Measurements from ENCODE around the gene APOBEC3A. TPM values are rescaled to one million over a fixed set of nuclear protein-coding genes. Genes with fewer than 3 reads are reported as not detected.
"Not testable (repeated sequence)": the region's sequence is repeated elsewhere in the genome, so short reads cannot be mapped to it uniquely, and the experiment has no call there.

The APOBEC3A gene
- polyA plus RNA-seq, 1 of the 3 experiments (the other 2 are of a cell fraction): not detected

- no peak for TF ChIP-seq MAX (IDR thresholded peaks at IDR 0.05; ENCODE audit: low read depth)
- no peak for TF ChIP-seq EP300 (IDR thresholded peaks at IDR 0.05; ENCODE audit: borderline replicate concordance in 1 of 2, low read depth in 1 of 2, low read length in 1 of 2)
Observed at GRCh38 chr22:38981992-38982927, 24.9 kb downstream of the APOBEC3A start, which contains the start of gene APOBEC3B (continued).

GRCh38 chr22:38984224-38984623 lies 26.8 kb downstream of the APOBEC3A start:
- no peaks in the 10 kb centered on the region for H3K9me3 ChIP-seq
- H3K4me1 ChIP-seq (ENCODE audit: control insufficient read depth in 1 of 2, insufficient read depth in 2 of 2, low read depth in 1 of 2, low read length in 1 of 2): no peaks in the 10 kb centered on the region
- H3K27me3 ChIP-seq (ENCODE audit: insufficient read depth): no peaks in the 10 kb centered on the region
- H3K4me3 ChIP-seq (ENCODE audit: low read depth in 2 of 2, low read length in 1 of 2): no peak overlapping the region
- H3K4me2 ChIP-seq: no peak overlapping the region
- no peak overlapping the region for H2AFZ ChIP-seq (ENCODE audit: low read depth)
- POLR2A ChIA-PET: no interaction called here
- H3K36me3 ChIP-seq (replicated peaks in 1 of 2; ENCODE audit: control insufficient read depth in 1 of 2, insufficient read depth in 2 of 2, low read length in 1 of 2): no peaks in the 10 kb centered on the region
- no peak for TF ChIP-seq REST (IDR thresholded peaks at IDR 0.05; ENCODE audit: low read depth, low read length)
- TF ChIP-seq MAX (IDR thresholded peaks at IDR 0.05; ENCODE audit: low read depth): no peak
- no peak for TF ChIP-seq RCOR1 (IDR thresholded peaks at IDR 0.05; ENCODE audit: low read length)
- TF ChIP-seq GABPA (IDR thresholded peaks at IDR 0.05; ENCODE audit: low read depth): no peak
- no peak for TF ChIP-seq GATA2 (CRISPR knock-in tag; IDR thresholded peaks at IDR 0.05)
- no peak for TF ChIP-seq ELF1 (IDR thresholded peaks at IDR 0.05)
- TF ChIP-seq RFX5 (IDR thresholded peaks at IDR 0.05; ENCODE audit: low read length): no peak
- no peak for TF ChIP-seq RAD21 (IDR thresholded peaks at IDR 0.05; ENCODE audit: low read length)
- TF ChIP-seq FOXJ3 (CRISPR knock-in tag; IDR thresholded peaks at IDR 0.05): no peak
- no peak for TF ChIP-seq EZH2phosphoT487 (IDR thresholded peaks at IDR 0.05; ENCODE audit: borderline replicate concordance, low read depth)
- no peak for TF ChIP-seq RXRA (IDR thresholded peaks at IDR 0.05; ENCODE audit: borderline replicate concordance, low read depth)
- TF ChIP-seq PBX3 (IDR thresholded peaks at IDR 0.05): no peak
- no peak for TF ChIP-seq TCF12 (IDR thresholded peaks at IDR 0.05)
- no peak for TF ChIP-seq POLR2AphosphoS5 (IDR thresholded peaks at IDR 0.05; ENCODE audit: low read depth, low read length)
- no peak for TF ChIP-seq MEF2A (IDR thresholded peaks at IDR 0.05; ENCODE audit: borderline replicate concordance, low read depth)
- H3K27ac ChIP-seq (ENCODE audit: low read depth in 2 of 2, low read length in 1 of 2): no peak overlapping the region
- no peak for DNase-seq
- no CpG with 5 or more reads among the region's 2 CpGs for WGBS (ENCODE audit: low lambda C conversion rate)
- H3K9ac ChIP-seq: no peak overlapping the region
- CTCF ChIA-PET: no interaction called here
- no peaks in the 10 kb centered on the region for H4K20me1 ChIP-seq (ENCODE audit: insufficient read depth)
- no peaks in the 10 kb centered on the region for H3F3A ChIP-seq (replicated peaks; ENCODE audit: insufficient read depth)
- no peaks in the 10 kb centered on the region for H3K9me2 ChIP-seq
- no peaks in the 10 kb centered on the region for H3K79me2 ChIP-seq (ENCODE audit: insufficient read depth)

- H3K4me2 ChIP-seq; CTCF ChIA-PET; H3F3A ChIP-seq (replicated peaks; ENCODE audit: insufficient read depth); H2AFZ ChIP-seq (ENCODE audit: low read depth); POLR2A ChIA-PET; DNase-seq; H3K27ac ChIP-seq (ENCODE audit: low read depth in 2 of 2, low read length in 1 of 2); H3K9me2 ChIP-seq; H4K20me1 ChIP-seq (ENCODE audit: insufficient read depth); H3K27me3 ChIP-seq (ENCODE audit: insufficient read depth); H3K4me3 ChIP-seq (ENCODE audit: low read depth in 2 of 2, low read length in 1 of 2); H3K4me1 ChIP-seq (ENCODE audit: control insufficient read depth in 1 of 2, insufficient read depth in 2 of 2, low read depth in 1 of 2, low read length in 1 of 2); H3K36me3 ChIP-seq (replicated peaks in 1 of 2; ENCODE audit: control insufficient read depth in 1 of 2, insufficient read depth in 2 of 2, low read length in 1 of 2); H3K9ac ChIP-seq; H3K9me3 ChIP-seq; H3K79me2 ChIP-seq (ENCODE audit: insufficient read depth): not testable (repeated sequence)
- no CpG with 5 or more reads among the region's 9 CpGs for WGBS (ENCODE audit: low lambda C conversion rate)
Observed at GRCh38 chr22:38984784-38985757, 27.7 kb downstream of the APOBEC3A start.
